ENCODE measurements around the gene HSPA14. TPM values are rescaled to one million over a fixed set of nuclear protein-coding genes. Genes with fewer than 3 reads are reported as not detected.

Gene HSPA14
- total and polyA plus RNA-seq, 12 donors: 5.4 to 20.0 (median 12.2) TPM

- H3K4me1 ChIP-seq (replicated peaks in 1 of 2): peaks cover 0 to 7% of the 10 kb centered on the region in 2 donors
- DNase-seq: no peak
- no peaks in the 10 kb centered on the region for H3K36me3 ChIP-seq (replicated peaks in 1 of 2)
- no peaks in the 10 kb centered on the region for H3K27me3 ChIP-seq
- intact Hi-C loops (cut with DNase I): loop anchor here in 1 of 2 donors (5.0 to 10.0 kb wide), 2 partner anchors 221 to 329 kb away; no protein-coding TSS in a partner anchor
- no peak for TF ChIP-seq CTCF (IDR thresholded peaks at IDR 0.05)
- no peak for TF ChIP-seq POLR2A (IDR thresholded peaks at IDR 0.05)
- WGBS, 4 donors: 48 to 68% (median 59%) methylated on average over 1 of the region's 1 CpG
- no peak overlapping the region for H3K4me3 ChIP-seq
- H3K9me3 ChIP-seq (replicated peaks in 1 of 3): no peaks in the 10 kb centered on the region
- no peak overlapping the region for H3K27ac ChIP-seq
Observed at GRCh38 chr10:14826076-14826829, 11.9 kb upstream of the HSPA14 start.

GRCh38 chr10:14833106-14833505, 5.0 kb upstream of the HSPA14 start:
- no peak overlapping the region for H3K4me3 ChIP-seq
- WGBS, 4 donors: 73 to 90% (median 77%) methylated on average over 3 of the region's 3 CpGs
- no peak for DNase-seq
- TF ChIP-seq CTCF (IDR thresholded peaks at IDR 0.05) (no peak), POLR2A (IDR thresholded peaks at IDR 0.05) (no peak)
- peaks cover 7 to 8% of the 10 kb centered on the region in 2 donors for H3K4me1 ChIP-seq (replicated peaks in 1 of 2)
- no peak overlapping the region for H3K27ac ChIP-seq
- intact Hi-C loops (cut with DNase I): loop anchor here (10.0 kb wide), 2 partner anchors 298 to 338 kb away; no protein-coding TSS in a partner anchor
- no peaks in the 10 kb centered on the region for H3K27me3 ChIP-seq
- no peaks in the 10 kb centered on the region for H3K36me3 ChIP-seq (replicated peaks in 1 of 2)
- no peaks in the 10 kb centered on the region for H3K9me3 ChIP-seq (replicated peaks in 1 of 3)

GRCh38 chr10:14836208-14836607, 1.9 kb upstream of the HSPA14 start:
- Histone ChIP-seq H3K36me3 (replicated peaks in 1 of 2) (peaks cover 0 to 10% of the 10 kb centered on the region in 2 donors), H3K4me3 (no peak overlapping the region), H3K4me1 (replicated peaks in 1 of 2) (peaks cover 14 to 20% of the 10 kb centered on the region in 2 donors), H3K9me3 (replicated peaks in 1 of 3) (no peaks in the 10 kb centered on the region), H3K27me3 (no peaks in the 10 kb centered on the region), H3K27ac (no peak overlapping the region)
- intact Hi-C loops (cut with DNase I): loop anchor here (10.0 kb wide), 2 partner anchors 301 to 341 kb away; no protein-coding TSS in a partner anchor
- TF ChIP-seq POLR2A (IDR thresholded peaks at IDR 0.05) (no peak), CTCF (IDR thresholded peaks at IDR 0.05) (no peak)
- DNase-seq: no peak
- 86 to 100% (median 97%) methylated on average over 2 of the region's 2 CpGs for WGBS, 4 donors

GRCh38 chr10:14837003-14837756, 926 bp upstream of the HSPA14 start:
- Histone ChIP-seq H3K27ac (peak overlapping the region; percentile 70 to 97 (median 96)), H3K4me3 (peak overlapping the region; percentile 55 to 86 (median 80)), H3K4me1 (replicated peaks in 1 of 2) (peaks cover 14 to 20% of the 10 kb centered on the region in 2 donors), H3K9me3 (replicated peaks in 1 of 3) (no peaks in the 10 kb centered on the region), H3K36me3 (replicated peaks in 1 of 2) (peaks cover 0 to 20% of the 10 kb centered on the region in 2 donors), H3K27me3 (no peaks in the 10 kb centered on the region)
- DNase-seq: no peak
- intact Hi-C loops (cut with DNase I): loop anchor here (10.0 kb wide), 2 partner anchors 302 to 342 kb away; no protein-coding TSS in a partner anchor
- TF ChIP-seq CTCF (IDR thresholded peaks at IDR 0.05): peak in 1 of 6 experiments; percentile 11
- TF ChIP-seq POLR2A (IDR thresholded peaks at IDR 0.05): no peak
- 17 to 36% (median 24%) methylated on average over 8 to 14 of the region's 14 CpGs for WGBS, 4 donors

Measured in adrenal gland (tissue), 12 donors.